ENCODE measurements around the gene EFNA2.

GRCh38 chr19:1247748-1248138 is 37.9 kb upstream of the EFNA2 start:
- no peak for TF ChIP-seq CTCF (IDR thresholded peaks at IDR 0.05; ENCODE audit: insufficient read depth, low read length, poor library complexity, severe bottlenecking)
- no peak for TF ChIP-seq EZH2phosphoT487 (conservative IDR thresholded peaks at IDR 0.05; ENCODE audit: low read length)

All from SU-DHL-6 (cell line).